HS-5 (cell line): ENCODE measurements around the gene ADAMTS16.
"Not testable (repeated sequence)": the region's sequence is repeated elsewhere in the genome, so short reads cannot be mapped to it uniquely, and the experiment has no call there.

Source experiments
- DNase-seq: peaks from one replicate; pipeline ENCODE4 v3.0.0-alpha.2; 2012; ENCODE audit warnings: low read depth

The ADAMTS16 gene, protein sequence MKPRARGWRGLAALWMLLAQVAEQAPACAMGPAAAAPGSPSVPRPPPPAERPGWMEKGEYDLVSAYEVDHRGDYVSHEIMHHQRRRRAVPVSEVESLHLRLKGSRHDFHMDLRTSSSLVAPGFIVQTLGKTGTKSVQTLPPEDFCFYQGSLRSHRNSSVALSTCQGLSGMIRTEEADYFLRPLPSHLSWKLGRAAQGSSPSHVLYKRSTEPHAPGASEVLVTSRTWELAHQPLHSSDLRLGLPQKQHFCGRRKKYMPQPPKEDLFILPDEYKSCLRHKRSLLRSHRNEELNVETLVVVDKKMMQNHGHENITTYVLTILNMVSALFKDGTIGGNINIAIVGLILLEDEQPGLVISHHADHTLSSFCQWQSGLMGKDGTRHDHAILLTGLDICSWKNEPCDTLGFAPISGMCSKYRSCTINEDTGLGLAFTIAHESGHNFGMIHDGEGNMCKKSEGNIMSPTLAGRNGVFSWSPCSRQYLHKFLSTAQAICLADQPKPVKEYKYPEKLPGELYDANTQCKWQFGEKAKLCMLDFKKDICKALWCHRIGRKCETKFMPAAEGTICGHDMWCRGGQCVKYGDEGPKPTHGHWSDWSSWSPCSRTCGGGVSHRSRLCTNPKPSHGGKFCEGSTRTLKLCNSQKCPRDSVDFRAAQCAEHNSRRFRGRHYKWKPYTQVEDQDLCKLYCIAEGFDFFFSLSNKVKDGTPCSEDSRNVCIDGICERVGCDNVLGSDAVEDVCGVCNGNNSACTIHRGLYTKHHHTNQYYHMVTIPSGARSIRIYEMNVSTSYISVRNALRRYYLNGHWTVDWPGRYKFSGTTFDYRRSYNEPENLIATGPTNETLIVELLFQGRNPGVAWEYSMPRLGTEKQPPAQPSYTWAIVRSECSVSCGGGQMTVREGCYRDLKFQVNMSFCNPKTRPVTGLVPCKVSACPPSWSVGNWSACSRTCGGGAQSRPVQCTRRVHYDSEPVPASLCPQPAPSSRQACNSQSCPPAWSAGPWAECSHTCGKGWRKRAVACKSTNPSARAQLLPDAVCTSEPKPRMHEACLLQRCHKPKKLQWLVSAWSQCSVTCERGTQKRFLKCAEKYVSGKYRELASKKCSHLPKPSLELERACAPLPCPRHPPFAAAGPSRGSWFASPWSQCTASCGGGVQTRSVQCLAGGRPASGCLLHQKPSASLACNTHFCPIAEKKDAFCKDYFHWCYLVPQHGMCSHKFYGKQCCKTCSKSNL

DNA sequence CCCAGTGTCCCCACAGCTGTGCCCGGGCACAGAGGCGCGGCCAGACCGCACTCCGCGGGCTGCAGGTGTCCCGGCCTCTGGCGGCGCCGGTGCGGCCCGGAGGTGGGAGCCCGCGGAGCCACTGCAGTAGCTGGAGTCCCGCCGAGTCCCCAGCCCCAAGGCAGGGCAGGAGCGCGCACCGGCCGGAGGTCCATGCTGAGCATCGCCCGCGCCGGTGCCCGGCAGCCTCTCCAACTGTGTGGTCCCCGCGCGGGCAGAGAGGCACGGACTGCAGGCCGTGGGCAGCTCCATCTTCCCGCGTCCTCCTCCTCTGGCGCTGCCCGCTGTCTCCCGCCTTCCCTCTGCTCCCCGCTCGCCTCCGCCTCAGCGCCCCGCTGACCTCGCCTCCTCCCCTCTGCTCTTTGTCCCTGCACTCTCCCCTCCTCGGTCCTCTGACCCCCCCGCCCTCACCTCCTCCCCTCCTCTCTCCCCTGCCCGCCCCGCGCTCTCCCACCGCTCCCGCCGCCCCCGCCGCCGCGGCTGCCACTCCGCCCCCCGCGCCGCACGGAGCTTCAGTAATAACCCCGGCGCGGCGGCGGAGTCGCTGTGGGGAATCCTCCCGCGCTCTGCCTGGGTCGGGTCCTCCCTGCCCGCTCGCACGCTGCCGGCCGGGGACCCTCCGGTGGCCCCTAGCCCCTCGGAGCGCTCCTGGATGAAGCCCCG lies at the start of gene ADAMTS16:
ADAMTS16 (plus strand) TSS at position 554 of the 702 bp plus-strand sequence; CDS start at position 692, 138 bp downstream.
- DNase-seq = no peak

DNA sequence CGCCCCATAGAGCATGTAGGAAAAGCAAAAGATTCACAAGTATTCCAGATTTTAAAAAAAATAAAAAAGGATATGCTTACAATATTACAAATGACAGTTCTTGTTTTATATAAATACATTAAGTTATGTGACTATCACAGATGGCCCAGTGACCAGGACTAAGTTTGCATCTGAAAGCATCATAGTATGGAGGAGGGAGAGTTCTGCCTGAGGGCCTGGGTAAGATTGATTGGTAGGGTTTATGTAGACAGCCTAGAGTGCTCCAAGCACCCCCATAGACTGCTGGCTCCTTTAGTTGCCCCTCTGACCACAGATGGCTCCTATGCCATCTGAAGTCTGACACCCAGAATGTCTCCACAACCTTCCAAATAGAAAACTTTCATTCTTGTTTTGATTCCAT lies 48.0 kb upstream of the ADAMTS16 start:
- DNase-seq = no peak

DNA sequence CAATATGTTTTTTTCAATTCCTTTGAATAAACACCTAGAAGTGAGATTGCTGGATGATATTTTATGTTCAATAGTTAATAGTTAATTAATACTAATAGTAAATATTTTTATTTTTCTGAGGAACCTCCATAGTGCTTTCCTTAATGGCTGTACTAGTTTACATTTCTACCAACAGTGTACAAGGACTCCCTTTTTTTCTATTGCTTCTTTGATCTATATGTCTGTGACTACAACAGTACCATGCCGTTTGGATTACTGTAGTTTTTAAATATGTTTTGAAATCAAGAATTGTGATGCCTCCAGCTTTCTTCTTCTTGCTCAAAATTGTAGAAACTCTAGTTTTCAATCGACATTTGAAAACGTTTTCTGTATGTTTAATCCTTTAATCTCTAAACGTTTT lies 39.5 kb upstream of the ADAMTS16 start:
- no peak for DNase-seq

DNA sequence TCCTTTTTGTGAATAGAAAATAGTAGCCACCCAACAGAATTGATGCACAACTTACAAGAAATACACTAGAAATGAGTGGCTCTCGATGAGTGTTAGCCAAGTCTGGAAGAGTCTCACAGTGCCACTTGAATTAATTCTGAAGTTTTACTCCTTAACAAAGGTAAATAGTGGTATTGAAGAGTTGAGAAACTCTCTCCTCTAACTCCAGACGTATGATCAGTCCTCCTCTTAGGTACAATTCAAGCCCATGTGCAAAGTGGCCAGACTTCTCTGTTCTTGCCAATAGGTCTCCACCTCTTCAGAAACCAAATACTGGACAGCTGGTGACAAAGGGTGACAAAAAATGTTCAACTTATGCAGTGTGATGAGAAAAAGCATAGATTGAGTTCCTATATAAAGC lies 38.5 kb upstream of the ADAMTS16 start:
- DNase-seq = no peak

DNA sequence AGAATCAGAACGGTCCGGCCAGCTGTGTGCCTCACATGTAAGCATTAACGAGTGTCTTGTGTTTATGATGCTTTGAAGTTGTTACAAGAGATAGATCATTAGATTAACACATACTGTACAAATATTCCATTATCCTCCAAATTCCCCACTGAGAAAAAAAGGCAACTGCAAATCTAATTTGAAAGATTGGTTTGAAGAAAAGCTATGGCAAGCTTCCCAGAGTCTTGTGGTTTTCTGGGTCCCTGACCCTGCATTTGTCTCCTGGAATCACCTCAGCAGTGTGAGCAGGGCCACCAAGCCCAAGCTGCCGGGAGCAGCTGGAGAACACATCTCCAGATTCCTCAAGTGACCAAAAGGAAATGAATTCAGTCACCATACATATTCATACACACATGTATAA lies 36.9 kb upstream of the ADAMTS16 start:
- DNase-seq = no peak

DNA sequence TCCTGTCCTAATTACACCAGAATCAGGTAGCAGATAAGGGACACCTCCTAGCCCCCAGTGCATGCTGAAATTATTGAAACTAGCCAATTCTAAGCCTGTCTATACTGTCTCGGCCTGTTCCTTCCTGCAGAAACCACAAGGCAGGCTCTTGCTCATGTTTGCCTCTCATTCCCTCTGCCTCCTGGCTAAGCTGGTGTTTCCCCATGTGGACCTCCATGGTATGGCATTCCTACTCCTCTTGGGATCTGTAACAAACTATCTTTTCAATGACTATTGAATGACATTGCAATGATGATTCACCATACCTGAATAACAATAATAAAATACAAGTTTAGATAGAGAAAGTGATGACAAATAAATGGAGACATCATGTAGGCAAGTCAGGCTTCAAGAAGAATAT lies 35.6 kb upstream of the ADAMTS16 start:
- no peak for DNase-seq

DNA sequence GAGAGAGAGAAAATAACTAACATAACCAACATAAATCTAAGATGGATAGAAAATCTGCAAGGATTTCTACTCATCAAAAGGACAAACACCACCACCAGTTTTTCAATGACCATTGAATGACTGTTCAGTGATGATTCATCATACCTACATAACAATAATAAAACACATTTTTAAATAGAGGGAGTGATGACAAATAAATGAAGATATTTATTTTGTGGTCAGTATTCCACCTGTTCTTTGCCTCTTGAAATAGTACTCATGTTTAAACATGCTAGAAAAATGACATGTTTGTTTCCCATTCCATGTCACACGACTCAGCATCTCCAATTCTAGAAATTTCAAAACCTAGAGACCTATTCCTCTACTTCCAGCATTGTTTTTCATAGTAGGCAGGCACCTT lies 34.6 kb upstream of the ADAMTS16 start:
- no peak for DNase-seq

DNA sequence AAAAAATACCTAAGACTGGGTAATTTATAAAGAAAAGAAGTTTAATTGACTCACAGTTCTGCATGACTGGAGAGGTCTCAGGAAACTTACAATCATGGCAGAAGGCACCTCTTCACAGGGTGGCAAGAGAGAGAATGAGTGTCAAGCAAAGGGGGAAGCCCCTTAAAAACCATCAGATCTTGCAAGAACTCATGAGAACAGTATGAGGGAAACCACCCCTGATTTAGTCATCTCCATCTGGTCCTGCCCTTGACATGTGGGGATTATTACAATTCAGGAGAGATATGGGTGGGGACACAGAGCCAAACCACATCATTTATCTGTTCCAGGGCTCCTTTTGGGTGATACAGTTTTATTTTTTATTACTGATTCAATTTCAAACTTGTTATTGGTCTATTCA lies 23.2 kb upstream of the ADAMTS16 start:
- no peak for DNase-seq

DNA sequence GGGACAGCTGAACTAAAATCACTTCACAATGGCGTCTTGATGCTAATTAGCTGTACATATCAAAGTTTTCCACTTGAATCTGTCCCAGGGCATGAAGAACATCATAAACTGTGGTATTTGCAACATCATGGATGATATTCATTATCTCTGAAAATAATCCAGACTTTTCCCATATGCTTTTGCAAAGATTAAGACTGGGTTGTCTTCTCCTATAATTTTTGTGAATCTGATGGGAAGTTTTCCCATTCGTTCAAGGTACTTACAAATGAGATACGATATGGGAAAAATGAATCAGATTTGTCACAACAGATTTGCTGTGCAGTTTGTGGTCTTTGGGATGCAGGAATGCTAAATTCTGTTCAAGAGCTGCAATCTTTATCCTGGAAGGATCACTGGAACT lies 17.4 kb upstream of the ADAMTS16 start:
- DNase-seq = no peak

DNA sequence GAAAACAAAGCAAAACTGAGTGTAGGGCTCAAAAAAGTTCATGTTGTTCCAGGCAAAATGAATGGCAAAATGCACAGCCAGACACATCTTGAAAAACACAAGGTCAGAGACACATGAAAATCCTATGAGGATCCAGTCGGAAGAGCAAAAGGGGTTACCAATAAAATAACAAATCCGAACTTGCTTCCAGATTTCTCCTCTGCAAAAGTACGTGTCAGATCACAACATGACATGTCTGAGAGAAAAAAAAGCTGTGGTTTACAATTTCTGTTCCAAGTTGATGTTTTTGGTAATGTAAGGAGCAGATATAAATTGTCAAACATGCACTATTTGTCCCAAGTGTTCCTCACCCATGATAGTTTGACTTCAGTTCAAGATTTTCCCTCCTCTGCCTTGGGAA lies 15.9 kb upstream of the ADAMTS16 start:
- DNase-seq = no peak

DNA sequence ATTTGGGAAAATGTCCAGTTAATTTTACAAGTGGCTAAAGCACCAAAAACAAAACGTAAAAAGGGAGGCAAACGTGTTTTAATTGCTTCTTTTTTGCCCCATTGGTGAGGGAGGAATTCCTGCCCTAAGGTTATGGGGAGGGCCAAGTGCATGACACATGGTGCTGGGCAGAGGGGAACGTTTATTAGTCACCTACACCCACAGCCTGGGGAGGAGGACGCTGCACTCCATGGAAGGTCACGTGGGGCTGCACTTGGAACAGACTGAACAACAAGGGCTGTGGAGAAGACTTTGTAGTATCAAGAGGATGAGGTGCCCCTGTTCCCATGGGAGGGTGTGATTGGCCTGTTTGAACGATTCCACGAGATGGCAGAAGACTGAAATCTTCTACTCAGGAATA lies 13.7 kb upstream of the ADAMTS16 start:
- DNase-seq = no peak

DNA sequence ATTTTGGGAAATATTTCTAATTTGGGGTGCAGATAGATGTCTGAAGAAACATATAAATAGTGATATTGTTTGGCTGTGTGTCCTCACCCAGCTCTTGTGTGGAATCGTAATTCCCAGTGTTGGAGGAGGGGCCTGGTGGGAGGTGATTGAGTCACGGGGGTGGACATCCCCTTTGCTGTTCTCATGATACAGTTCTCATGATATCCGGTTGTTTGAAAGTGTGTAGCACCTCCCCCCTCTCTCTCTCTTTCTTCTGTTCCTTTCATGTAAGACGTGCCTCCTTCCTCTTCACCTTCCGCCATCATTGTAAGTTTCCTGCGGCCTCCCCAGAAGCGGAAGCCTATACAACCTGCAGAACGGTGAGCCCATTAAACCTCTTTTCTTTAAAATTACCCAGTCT lies 11.4 kb upstream of the ADAMTS16 start:
- no peak for DNase-seq

DNA sequence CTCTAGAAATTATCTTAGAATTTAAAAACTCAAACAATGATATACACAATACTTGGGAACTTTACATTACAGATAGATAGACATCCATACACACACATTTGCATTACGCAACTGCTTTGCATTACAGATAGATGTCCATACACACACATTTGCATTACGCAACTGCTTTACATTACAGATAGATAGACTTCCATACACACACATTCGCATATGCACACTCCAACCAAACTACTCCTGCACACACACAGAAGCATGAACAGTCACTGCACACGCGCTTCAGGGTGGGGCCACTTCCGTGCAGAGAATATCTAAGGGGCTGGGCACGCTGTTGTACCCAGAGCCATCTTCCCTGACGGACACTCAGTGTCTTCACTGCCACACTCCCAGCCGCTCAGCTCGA lies 7.9 kb upstream of the ADAMTS16 start:
- no peak for DNase-seq

DNA sequence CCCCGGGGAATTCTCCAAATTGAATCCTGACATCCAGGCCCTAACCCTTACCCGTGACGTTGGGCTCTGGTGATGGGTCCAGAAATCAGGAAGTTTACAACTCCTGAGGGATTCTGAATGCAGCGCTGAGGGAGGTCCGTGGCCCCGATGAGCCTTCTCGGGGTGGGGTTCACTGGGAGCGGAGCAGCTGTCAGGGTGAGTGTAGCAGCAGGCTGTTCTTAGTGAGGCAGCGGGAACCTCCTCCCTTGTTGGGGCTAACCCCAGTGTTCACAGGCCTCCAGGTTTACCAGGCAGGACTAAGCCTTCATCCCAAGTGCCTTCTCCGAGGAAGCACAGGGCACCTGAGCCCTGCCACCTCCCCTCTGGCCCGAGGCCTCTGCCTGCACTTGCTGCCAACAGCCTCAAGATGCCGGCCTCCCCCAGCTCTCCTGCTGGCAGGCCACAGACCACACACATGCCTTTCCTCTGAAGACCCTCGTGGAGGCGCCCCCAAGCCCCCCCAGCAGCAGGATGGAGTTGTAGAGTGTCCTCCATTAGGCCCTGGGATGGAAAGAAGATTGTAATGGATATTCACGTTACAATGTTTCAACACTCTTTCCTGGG lies 7.3 kb upstream of the ADAMTS16 start:
- DNase-seq = no peak

DNA sequence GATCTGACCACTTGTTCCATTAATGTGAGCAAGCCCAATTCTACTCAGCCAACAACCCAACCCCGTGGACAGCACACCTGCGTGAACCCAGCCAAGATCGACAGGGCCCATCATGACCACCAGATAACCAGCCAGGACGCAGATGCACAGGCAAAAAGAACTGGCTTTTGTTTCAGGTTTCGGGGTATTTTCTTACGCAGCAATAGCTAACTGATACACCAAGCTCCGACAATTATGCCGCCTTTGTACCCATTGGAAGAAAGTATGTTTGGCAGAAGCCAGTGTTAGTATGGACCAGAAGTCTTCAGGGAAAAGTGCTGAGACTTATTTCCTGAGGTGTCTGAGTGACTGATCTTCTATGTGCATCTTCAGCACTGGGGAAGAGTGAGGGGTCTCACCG lies 6.0 kb upstream of the ADAMTS16 start:
- no peak for DNase-seq

DNA sequence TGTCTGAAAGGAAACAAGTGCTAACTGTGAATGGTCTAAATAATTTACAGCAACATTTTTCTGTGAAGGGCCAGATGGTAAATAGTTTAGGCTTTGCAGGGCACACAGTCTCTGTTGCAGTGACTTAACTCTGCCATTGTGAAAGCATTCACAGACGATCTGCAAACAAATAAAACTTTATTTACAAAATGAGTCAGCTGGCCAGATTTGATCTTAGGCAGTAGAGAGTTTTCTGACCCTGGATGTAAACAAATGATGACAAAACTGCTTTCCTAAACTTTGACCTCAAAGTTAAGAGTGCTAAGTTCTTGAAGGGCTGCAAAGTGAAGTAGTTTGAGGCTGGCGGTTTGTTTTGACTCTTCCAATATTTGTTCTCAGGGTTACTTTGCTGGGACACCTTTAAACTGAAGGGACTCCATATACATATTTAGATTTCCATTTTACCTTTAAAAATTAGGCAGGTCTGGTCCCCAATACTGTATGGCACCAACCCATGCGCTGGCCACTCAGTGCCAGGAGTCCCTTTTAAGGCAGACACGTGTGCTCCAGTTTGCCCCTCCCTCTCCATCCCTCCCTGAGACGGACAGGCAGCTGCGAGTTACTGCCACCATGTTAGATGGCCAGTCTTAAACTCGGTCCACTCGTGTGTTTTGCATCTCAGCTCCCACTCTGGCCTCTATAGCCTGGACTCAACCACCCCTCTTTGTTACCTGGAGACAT lies 4.0 kb upstream of the ADAMTS16 start:
- DNase-seq = no peak

DNA sequence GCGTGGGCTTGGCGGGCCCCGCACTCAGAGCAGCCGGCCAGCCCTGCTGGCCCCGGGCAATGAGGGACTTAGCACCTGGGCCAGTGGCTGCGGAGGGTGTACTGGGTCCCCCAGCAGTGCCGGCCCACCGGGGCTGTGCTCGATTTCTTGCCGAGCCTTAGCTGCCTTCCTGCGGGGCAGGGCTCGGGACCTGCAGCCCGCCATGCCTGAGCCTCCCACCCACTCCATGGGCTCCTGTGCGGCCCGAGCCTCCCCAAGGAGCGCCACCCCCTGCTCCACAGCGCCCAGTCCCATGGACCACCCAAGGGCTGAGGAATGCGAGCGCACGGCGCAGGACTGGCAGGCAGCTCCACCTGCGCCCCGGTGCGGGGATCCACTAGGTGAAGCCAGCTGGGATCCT lies 2.3 kb upstream of the ADAMTS16 start:
- DNase-seq = not testable (repeated sequence)

DNA sequence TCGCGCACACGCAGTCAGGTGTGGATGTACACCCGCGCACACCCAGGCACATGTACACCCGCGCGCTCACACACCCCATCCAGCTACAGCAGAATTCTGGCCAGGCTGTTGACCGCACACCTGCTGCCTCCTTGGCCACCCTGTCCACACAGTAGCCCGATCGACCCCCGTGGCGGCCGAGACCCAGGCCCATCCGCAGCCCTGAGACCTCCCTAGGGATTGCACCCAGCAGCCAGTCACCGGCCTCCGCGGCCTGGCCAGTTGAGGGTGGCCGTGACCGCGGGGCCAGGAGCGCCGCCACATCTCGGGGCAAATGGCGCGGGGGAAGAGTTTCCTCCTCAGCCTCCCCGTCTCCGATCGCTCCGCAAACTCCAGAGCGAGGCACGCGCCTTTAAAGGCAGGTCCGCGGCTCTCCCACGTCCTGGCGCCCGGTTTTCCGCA lies 774 bp upstream of the ADAMTS16 start:
- DNase-seq = no peak

DNA sequence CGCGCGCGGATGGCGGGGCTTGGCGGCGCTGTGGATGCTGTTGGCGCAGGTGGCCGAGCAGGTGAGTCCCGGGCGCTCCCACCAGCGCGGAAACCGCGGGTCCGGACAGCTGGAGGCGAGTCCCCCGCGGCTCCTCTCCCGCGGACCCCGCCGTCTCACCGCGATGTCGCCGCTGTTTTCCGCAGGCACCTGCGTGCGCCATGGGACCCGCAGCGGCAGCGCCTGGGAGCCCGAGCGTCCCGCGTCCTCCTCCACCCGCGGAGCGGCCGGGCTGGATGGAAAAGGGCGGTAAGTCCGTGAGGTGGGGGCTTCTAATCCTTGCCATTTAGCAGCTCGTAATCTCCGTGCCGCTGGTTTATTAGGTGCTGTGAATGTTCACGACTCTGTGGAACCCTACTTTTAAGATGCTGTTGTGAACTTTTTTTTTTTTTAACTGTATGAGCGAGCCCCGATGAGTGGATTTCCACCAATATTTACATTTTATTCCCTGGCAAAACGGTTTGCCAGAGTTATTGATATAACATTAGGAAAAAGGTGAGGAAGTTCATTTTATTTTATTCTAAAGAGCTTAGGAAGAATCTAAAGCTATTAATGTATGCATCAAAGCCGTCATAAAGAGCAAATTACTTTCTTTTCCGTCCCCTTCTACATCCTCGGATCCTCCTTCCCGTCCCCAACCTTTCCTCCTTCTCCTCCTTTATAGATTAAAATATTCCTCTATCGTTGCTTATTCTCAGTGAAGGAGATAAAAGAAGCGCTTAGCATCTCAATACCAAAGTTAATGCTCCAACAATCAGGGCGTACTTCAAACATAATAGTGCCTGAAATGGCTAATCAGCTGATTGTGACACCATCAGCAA lies 579 bp downstream of the ADAMTS16 start:
- DNase-seq = no peak

DNA sequence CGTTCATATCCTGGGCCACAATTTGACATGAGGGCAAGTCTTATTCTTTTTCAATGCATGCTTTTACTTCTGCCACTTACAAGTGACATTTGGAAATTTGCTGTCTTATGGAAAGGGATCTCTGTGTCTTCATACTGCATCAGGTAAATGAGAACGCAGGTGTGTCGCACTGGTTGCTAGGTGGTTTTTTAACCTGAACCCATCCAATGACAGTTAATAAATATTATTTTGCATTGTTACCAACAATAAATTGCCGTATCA lies 1.1 kb downstream of the ADAMTS16 start:
- DNase-seq = no peak
